AG04449 (cell line): ENCODE results near the gene ZNF79.
A peak's percentile ranks its signal among the peaks of the same experiment; 100 is the strongest.

Source experiments
- CTCF ChIA-PET: fragments of 350-600 bp; formaldehyde crosslinking; extraction: SDS; loops from one replicate; lab custom pipeline; 2021; ENCODE audit warnings: antibody characterized with exemption; lab: Yijun Ruan, JAX
- POLR2A ChIA-PET: fragments of 400-600, 350-600 bp; formaldehyde crosslinking; extraction: SDS; loops from one replicate; lab custom pipeline; 2020; ENCODE audit warnings: antibody characterized with exemption, inconsistent platforms; lab: Yijun Ruan, JAX
- DNase-seq: peaks from one replicate; pipeline ENCODE4 v3.0.0-alpha.2; 2010; ENCODE audit warnings: low read depth, low spot score
- H3K4me3 ChIP-seq: 2 replicates; pipeline ENCODE4 v1.5.1; 2011; ENCODE audit warnings: low read depth, mild to moderate bottlenecking, control low read depth, low read length
- CTCF ChIP-seq: IDR thresholded peaks from one replicate; pipeline ENCODE4 v1.5.1; 2011; ENCODE audit warnings: mild to moderate bottlenecking, moderate library complexity, low read length, control low read depth, inconsistent platforms; ENCODE audit not compliant: insufficient read depth; ENCODE audit errors: missing control alignments

Gene ZNF79

GRCh38 chr9:127421057-127421456 lies 3.1 kb upstream of the ZNF79 start:
- ChIA-PET POLR2A (no interaction called here), CTCF (no interaction called here)
- DNase-seq, result no peak
- no peak overlapping the region for H3K4me3 ChIP-seq
- TF ChIP-seq CTCF, result no peak

GRCh38 chr9:127422133-127422782 lies 1.9 kb upstream of the ZNF79 start:
- ChIA-PET POLR2A (interaction anchor here (0.7 to 2.6 kb wide), 2 partner anchors 30 to 57 kb away, joined by 3 to 19 read pairs; partner anchors contain the start of genes LRSAM1 and RPL12), CTCF (no interaction called here)
- no peak overlapping the region; the same call in 1 of the 2 replicates for H3K4me3 ChIP-seq
- DNase-seq, result no peak
- no peak for TF ChIP-seq CTCF

GRCh38 chr9:127422787-127423186 lies 1.4 kb upstream of the ZNF79 start:
- ChIA-PET POLR2A (interaction anchor here (2.6 kb wide), 1 partner anchor 29 kb away, joined by 19 read pairs; the partner anchor contains the start of genes LRSAM1 and RPL12), CTCF (interaction anchor here (1.8 kb wide), 1 partner anchor 208 kb away, joined by 4 read pairs; no protein-coding TSS in a partner anchor)
- peak overlapping the region; percentile 94 for H3K4me3 ChIP-seq
- no peak for TF ChIP-seq CTCF
- DNase-seq, result no peak

GRCh38 chr9:127423476-127423933 lies 677 bp upstream of the ZNF79 start:
- ChIA-PET POLR2A (interaction anchor here (1.1 to 2.6 kb wide), 2 partner anchors 27 to 28 kb away, joined by 5 to 19 read pairs; partner anchors contain the start of genes LRSAM1 and RPL12), CTCF (interaction anchor here (0.7 to 1.8 kb wide), 4 partner anchors 14 to 218 kb away, joined by 3 to 5 read pairs (median 4); no protein-coding TSS in a partner anchor)

GRCh38 chr9:127424676-127424999 lies 456 bp downstream of the ZNF79 start:
- ChIA-PET CTCF (interaction anchor here (1.4 to 1.8 kb wide), 2 partner anchors 141 to 209 kb away, joined by 4 to 5 read pairs; no protein-coding TSS in a partner anchor), POLR2A (interaction anchor here (1.0 to 2.6 kb wide), 3 partner anchors 25 to 28 kb away, joined by 5 to 19 read pairs (median 5); partner anchors contain the start of genes LRSAM1, RPL12 and SLC2A8)
- H3K4me3 ChIP-seq, result peak overlapping the region; percentile 94
- no peak for DNase-seq
- TF ChIP-seq CTCF, result no peak

More at GRCh38 chr9:127423476-127423933, 677 bp upstream of the ZNF79 start:
- DNase-seq, result no peak
- peak overlapping the region; percentile 94 for H3K4me3 ChIP-seq
- no peak for TF ChIP-seq CTCF

- DNase-seq, result no peak
- TF ChIP-seq CTCF, result no peak
- CTCF ChIA-PET, result no interaction called here
- POLR2A ChIA-PET, result no interaction called here
- H3K4me3 ChIP-seq, result no peak overlapping the region
These were observed 2.6 kb downstream of the ZNF79 start for GRCh38 chr9:127426756-127427155.
